Stimulated activated CD4-positive, alpha-beta T cell treated with anti-CD3 and anti-CD28 coated beads, Interleukin-15, amount 100 ng/mL, for 48 hours (primary cell): Measurements from ENCODE around the gene METTL16.

Experiments
- DNase-seq, 2 donors: peaks; one replicate each; pipeline ENCODE4 v3.0.0-alpha.2; 2020; ENCODE audit warnings: low read depth in 2 of 2

Gene METTL16

GRCh38 chr17:2415081-2415480, 96.6 kb downstream of the METTL16 start:
- no peak for DNase-seq

- DNase-seq = no peak
Observed at GRCh38 chr17:2414446-2415064, 97.1 kb downstream of the METTL16 start.

GRCh38 chr17:2412561-2413021, 99.1 kb downstream of the METTL16 start:
- no peak for DNase-seq

DNA sequence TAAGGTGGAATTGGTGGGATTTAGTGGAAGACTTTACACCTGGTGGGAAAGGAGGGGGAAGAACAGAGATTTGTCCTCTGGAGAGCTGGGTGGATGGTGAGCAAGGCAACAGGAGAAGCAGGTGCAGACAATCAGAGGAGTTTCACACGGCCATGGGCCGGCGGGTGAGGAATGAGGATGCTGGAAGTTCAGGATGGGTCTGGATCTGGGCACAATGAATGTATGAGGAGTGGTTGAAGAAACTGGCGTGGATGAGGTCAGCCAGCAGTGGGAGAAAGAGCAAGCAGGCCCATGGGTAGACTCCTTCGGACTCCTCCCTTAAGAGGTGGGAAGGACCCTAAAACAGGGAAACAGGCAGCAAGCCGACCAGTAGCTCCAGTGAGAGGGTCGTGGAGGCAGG, 100.7 kb downstream of the METTL16 start:
- DNase-seq = no peak

GRCh38 chr17:2406903-2407790, 104.5 kb downstream of the METTL16 start:
- DNase-seq = no peak

- DNase-seq = no peak
Observed at GRCh38 chr17:2406271-2406902, 105.3 kb downstream of the METTL16 start.

DNA sequence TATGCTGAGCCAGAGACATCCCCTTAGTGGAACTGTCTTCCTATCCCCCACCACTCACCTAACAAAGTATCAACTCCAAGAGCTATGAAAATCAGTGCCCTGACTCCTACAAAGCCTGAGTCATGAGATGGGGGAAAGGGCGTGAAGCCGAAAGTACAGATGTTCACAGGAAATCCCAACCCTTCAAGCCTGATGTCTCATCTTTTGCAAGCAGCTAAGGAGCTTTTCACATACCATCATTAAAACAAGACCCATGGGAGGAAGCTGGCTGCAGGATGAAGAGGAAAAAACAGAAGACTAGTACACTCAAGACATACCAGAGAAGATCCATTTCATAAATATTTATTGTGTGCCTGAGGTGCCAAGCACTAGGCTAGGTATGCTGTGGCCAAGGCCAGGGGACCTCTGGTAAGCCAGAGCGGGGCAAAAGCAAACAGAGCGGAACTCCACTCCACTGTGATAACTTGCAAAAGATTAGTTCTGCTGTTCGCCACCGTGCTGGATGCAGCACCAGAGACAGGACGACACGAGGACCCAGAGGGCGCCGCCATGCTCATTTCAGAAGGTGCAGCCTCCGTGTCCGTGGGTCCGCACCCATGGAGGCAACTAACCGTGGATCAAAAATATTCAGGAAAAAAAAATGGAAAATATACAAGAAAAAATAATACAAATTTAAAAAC, 106.3 kb downstream of the METTL16 start:
- DNase-seq = no peak

DNA sequence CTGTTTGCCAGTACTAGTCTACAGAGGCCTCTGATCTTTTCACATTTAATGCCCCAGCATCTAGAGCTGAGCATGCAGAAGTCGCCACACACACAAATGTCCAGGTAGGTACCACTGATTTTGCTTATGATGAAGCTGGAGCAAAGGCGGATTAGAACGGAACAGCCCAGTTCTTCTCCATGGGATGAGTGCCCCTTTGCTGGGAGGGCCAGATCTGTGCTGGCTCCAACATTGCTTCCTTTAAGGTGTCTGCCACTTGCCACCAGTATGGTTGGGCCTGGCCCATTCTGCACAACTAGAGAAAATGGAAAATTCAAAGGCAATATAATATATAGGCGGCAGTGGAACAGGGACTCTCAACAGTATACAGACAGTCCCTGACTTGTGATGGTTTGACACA, 108.6 kb downstream of the METTL16 start:
- no peak for DNase-seq

- no peak for DNase-seq
Observed at GRCh38 chr17:2402544-2402943, 109.1 kb downstream of the METTL16 start.

GRCh38 chr17:2401426-2402221, 110.1 kb downstream of the METTL16 start:
- peak; percentile 99 for DNase-seq

- peak; percentile 91 to 92 for DNase-seq
Observed at GRCh38 chr17:2400877-2401425, 110.7 kb downstream of the METTL16 start, which contains the start of gene MNT. MNT (minus strand) TSS chr17:2401060; CDS start chr17:2400712, 348 bp downstream.

GRCh38 chr17:2400474-2400866, 111.2 kb downstream of the METTL16 start:
- DNase-seq = peak; percentile 53 to 57

DNA sequence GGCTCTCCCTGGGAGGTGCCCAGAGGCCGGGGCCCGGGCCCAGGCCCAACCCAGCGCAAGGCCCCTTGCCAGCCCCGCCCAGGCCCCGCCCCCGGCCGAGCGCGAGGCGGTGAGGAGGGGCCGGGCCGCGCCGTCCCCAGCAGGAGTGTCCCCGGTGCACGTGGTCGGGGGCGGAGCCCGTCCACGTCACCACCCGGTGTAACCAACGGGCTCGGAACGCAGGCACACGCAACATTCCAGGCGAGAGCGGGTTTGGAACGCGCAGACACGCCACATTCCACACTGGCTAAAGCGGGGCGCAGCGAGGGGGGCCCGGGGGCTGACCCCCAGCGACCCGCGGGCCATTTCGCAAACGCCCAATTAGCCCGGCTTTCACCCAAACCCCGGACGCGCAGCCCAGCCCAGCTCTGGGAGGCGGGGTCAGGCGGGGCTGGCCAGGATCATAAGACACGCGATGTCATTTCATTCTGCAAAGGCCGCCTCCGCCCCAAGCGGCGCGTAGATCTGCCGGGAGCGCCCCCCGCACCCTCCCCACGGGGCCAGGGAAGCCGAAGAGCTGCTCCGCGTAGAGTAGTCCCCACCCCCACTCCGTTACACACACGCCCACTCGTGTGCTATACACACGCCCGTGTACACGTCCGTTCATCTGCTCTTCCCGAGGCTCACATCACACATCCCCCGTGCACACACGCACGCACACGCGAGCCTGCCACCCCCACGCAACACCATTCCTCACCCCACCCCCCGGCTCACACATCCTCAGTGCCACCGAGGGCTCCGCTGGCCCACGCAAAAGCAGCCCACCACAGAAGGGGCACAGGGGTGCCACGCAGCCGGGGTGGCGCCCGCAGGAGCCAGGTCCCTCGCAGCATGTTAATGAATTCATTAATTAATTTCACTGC, 111.9 kb downstream of the METTL16 start:
- DNase-seq = peak; percentile 85 to 93

DNA sequence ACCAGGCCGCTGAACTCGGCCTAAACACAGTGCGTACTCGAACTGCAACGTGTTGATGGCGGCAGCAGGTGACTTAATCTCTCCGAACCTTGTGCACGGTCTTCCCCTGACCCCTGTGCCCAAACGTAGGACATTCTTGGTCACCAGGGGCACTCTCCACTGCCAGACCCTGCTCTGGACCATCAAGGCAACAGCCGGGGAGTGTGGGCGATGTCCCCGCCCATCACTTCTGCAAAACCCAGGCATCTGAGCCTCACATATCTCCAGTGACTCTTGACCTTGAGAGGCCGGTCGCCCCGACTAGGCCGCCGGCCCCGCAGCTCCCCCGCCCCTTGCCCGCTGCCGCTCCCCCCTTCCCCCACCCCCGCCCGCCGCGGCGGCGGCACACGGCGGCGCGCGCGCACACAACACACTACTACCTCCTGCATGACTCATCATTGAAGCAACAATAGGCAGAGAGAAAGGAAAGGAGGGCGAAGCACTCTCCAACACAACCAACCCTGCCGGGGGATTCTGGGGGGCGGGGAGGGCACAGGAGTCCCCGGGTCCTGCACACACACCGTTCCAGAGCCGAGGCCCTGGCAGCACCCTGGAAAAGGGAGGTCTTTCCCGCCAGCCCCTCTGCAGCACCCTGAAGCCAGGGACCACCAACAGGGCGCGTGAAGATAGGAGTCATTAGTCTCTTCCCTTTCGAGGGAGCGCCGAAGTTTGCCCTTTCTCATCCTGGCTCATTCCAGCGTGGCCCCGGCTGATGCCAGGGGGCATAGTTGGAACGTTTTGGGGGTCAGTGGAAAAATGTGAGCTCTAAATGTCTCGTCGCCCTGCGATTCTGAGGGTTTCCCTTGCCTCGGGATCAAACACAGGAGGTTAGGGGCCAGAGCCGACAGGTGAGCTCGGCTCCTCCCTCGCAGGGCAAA, 112.8 kb downstream of the METTL16 start:
- peak in 1 of 2 donors; percentile 42 for DNase-seq

DNA sequence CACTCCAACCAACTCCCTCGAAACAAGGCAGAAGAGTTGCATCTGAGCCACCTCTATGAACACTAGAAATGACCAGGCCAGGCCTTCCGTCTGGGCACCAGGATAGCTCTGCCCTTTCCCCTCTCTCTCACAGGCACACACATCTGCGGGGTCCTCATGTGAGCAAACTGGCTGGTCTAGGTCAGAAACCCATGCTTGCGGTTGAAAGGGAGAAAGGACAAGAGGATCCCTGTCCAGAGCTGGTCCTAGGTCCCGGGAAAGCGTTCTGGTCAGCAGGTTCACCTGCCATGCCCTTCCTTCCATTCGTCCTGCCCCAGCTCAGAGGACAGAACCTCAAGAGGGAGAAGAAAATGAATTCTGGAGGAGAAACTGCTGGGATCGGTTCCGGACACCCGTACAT, 113.5 kb downstream of the METTL16 start:
- no peak for DNase-seq

DNA sequence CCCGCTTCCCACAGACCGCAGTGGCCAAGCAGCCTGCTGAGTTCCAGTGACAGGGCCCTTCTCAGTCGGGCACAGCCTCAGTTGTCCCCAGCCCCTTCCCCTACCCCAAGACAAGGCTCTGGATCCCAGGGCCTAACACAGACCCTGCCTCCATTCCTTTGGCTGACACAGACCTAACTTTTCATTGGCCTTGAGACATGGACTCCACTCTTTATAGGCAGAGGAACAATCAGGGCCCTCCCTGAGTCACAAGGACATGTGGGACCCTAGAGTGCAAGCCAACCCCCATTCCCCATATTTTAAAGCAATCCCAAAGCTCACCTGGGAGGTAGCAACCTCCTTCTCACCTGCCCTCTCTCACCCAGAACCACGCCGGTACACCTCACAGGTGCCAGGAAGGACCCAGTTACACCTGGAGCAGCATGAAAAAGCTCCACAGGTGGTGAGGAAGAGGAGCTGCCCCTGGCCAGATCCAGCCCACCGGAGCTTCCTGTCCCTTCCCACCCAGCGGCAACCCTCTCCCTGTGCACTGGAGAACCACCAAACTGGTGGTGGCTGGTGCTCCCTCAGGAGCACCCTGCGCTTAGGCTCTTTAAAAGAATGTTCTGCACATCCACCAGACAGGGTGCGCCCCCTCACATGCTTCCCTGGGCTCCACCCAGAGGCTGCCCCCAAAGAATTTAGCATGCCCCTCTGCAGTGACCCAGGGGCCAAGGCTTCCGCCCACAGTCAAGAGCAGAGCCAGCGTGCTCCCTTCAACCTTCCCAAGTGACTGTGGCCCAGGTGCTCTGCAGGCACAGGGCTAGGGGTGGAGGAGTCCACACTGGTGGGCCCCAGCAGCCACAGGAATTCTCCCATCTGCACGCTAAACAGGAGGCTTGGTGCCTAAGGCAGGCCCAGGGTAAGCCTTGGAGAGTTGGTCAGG, 114.2 kb downstream of the METTL16 start:
- DNase-seq = no peak

DNA sequence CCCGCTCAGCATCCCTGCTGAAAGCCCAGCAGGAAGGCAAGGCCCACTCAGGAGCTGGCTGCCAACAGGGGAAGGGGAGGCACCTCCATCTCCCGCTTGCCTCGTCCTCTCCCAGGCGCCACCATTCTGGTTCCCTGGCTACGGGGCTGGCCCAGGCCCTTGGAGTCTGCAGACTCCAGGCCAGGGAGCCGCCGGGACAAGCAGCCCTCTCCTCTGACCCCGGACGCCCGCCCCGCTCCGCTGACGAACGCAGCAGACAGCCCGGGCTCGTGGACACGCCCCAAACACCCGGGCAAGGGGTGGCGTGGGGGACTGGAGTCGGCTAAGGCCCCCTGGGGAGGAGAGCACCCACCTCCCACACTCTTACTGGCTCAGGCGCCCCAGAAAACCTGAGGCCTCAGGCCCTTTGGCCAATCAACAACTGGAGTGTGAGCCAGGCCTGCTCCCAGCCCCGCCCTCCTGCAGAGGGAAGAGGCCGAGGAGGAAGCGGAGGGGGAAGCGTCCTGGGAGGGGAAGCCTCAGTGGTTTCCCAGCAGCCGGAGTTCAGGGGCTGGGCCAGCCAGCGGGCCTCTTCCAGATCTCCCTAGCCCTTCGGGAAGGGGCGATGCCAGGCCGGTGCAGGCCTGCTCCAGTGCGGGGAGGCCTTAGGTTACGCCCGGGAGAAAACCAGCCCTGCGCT, 115.0 kb downstream of the METTL16 start:
- DNase-seq = peak in 1 of 2 donors; percentile 58
